GM21576 (cell line): ENCODE data around the gene IFI16.

Experiments used
- ATAC-seq: cut with Tn5 transposase; IDR thresholded peaks from one replicate; pipeline ENCODE4 v1.9.1; 2021; ENCODE audit warnings: mild to moderate bottlenecking, moderate library complexity; ENCODE audit not compliant: unreplicated experiment

The IFI16 gene

GRCh38 chr1:159056069-159056698, 46.5 kb downstream of the IFI16 start:
- no peak for ATAC-seq

- no peak for ATAC-seq
These were observed 49.0 kb downstream of the IFI16 start for GRCh38 chr1:159058751-159059150.

- ATAC-seq = no peak
These were observed 55.4 kb downstream of the IFI16 start for GRCh38 chr1:159065106-159065505.

- ATAC-seq = no peak
These were observed 56.4 kb downstream of the IFI16 start for GRCh38 chr1:159066108-159066507.

- ATAC-seq = peak; percentile 79
These were observed 58.3 kb downstream of the IFI16 start for GRCh38 chr1:159067699-159068621.

- no peak for ATAC-seq
These were observed 59.2 kb downstream of the IFI16 start for GRCh38 chr1:159068886-159069285.

- ATAC-seq = no peak
These were observed 62.4 kb downstream of the IFI16 start for GRCh38 chr1:159071970-159072582.

- peak; percentile 87 for ATAC-seq
These were observed 66.9 kb downstream of the IFI16 start, which contains the start of gene AIM2 for GRCh38 chr1:159076438-159077119. Gene AIM2, minus strand, starts transcription at chr1:159076766. Its CDS starts 3,267 bp downstream, at chr1:159073499.

GRCh38 chr1:159077120-159077961, 67.6 kb downstream of the IFI16 start:
- peak; percentile 68 for ATAC-seq

- ATAC-seq = no peak
These were observed 69.8 kb downstream of the IFI16 start for GRCh38 chr1:159079525-159079924.

- no peak for ATAC-seq
These were observed 71.9 kb downstream of the IFI16 start for GRCh38 chr1:159081626-159082025.

- no peak for ATAC-seq
These were observed 73.3 kb downstream of the IFI16 start for GRCh38 chr1:159083013-159083412.

- no peak for ATAC-seq
These were observed 74.4 kb downstream of the IFI16 start for GRCh38 chr1:159084152-159084551.

- ATAC-seq = no peak
These were observed 75.2 kb downstream of the IFI16 start for GRCh38 chr1:159084867-159085266.

GRCh38 chr1:159088050-159088449, 78.3 kb downstream of the IFI16 start:
- no peak for ATAC-seq

GRCh38 chr1:159088546-159089183, 79.0 kb downstream of the IFI16 start:
- no peak for ATAC-seq

GRCh38 chr1:159089184-159089791, 79.6 kb downstream of the IFI16 start:
- no peak for ATAC-seq

GRCh38 chr1:159090286-159091179, 80.8 kb downstream of the IFI16 start:
- no peak for ATAC-seq
